Lower lobe of right lung (tissue), 2 donors: ENCODE measurements around the gene CTNNBL1. TPM values are rescaled to one million over a fixed set of nuclear protein-coding genes. Genes with fewer than 3 reads are reported as not detected.

Experiments used
- ATAC-seq, 2 donors: fragments of 200-7000 bp; cut with Tn5 transposase; one replicate each; pipeline ENCODE4 v1.9.1; 2020 to 2022; ENCODE audit warnings: mild to moderate bottlenecking in 2 of 2, moderate library complexity in 2 of 2
- DNase-seq: peaks from one replicate; pipeline ENCODE4 v3.0.0-alpha.2; 2020
- H3K27ac ChIP-seq: fragments of 200-600 bp; one replicate; pipeline ENCODE4 v1.8.0; 2022
- H3K27me3 ChIP-seq: fragments of 200-600 bp; one replicate; pipeline ENCODE4 v1.8.0; 2022; ENCODE audit warnings: low read depth
- H3K36me3 ChIP-seq: fragments of 200-600 bp; one replicate; pipeline ENCODE4 v1.8.0; 2022; ENCODE audit warnings: mild to moderate bottlenecking
- H3K4me1 ChIP-seq: fragments of 200-600 bp; one replicate; pipeline ENCODE4 v1.8.0; 2022
- H3K4me3 ChIP-seq: fragments of 200-600 bp; one replicate; pipeline ENCODE4 v1.8.0; 2022; ENCODE audit warnings: mild to moderate bottlenecking
- H3K9me3 ChIP-seq: fragments of 200-600 bp; one replicate; pipeline ENCODE4 v1.8.0; 2022
- intact Hi-C: fragments of 100-400 bp; cut with DNase I; formaldehyde crosslinking; loops from one replicate; pipeline ENCODE4 v1.11.0; 2022
- total RNA-seq: library from RNA; stranded (reverse); fragmentation: NEBNext Ultra II Directional; extraction: Animal tissue kit (Norgen Biotek cat#: 25700); gene quantifications from one replicate; pipeline ENCODE4 v1.2.1, GENCODE V29; 2021
- TF ChIP-seq, protein P1 (sequence below): fragments of 200-600 bp; IDR thresholded peaks from one replicate; pipeline ENCODE4 v1.8.0; 2022; ENCODE audit warnings: antibody characterized with exemption, mild to moderate bottlenecking
- donor health status: DM: no; HTN: yes; CAD: no; lungs with severe emphysema.

CTNNBL1 gene
- total RNA-seq, 1 donor from 2014 or later, result 52.3 TPM

DNA sequence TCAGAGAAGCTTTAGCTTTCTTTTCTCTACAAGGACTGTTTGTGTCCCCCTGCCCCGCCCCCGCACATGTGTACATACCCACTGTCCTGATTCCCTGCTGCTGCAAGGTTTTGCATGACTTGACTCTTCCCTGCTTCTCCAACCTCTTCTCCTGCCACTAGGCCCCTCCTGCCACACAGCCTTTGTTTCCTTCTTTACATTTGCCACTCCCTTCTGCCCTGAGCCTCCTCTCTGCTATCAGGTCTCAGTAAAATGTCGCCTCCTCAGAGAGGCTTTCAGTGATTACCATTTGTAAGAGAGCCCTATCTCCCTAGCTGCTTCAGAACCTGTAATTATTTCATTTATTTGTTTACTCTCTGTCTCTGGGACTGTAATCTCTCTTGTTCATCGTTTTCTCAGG is 152.7 kb downstream of the CTNNBL1 start:
- H3K36me3 ChIP-seq, result peaks cover 72% of the 10 kb centered on the region
- TF ChIP-seq, protein P1, sequence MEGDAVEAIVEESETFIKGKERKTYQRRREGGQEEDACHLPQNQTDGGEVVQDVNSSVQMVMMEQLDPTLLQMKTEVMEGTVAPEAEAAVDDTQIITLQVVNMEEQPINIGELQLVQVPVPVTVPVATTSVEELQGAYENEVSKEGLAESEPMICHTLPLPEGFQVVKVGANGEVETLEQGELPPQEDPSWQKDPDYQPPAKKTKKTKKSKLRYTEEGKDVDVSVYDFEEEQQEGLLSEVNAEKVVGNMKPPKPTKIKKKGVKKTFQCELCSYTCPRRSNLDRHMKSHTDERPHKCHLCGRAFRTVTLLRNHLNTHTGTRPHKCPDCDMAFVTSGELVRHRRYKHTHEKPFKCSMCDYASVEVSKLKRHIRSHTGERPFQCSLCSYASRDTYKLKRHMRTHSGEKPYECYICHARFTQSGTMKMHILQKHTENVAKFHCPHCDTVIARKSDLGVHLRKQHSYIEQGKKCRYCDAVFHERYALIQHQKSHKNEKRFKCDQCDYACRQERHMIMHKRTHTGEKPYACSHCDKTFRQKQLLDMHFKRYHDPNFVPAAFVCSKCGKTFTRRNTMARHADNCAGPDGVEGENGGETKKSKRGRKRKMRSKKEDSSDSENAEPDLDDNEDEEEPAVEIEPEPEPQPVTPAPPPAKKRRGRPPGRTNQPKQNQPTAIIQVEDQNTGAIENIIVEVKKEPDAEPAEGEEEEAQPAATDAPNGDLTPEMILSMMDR, result no peak

DNA sequence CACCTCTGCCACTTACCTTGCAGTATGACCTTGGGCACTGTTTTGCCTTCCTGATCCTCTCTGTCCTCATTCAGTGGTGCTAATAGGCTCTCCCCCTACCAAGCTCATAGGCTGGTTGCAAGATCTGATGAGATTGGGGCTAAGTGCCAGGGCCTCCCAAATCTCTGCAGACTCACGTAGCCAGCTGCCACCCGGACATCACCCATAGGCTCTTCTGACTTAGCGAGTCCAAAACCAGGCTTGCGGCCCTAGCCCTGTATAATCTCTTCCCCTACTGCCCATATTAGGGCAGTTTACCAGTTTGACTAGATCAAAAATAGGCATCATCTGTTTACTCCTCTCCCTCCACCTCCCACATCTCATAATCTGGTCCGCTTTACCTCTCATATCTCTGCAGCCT is 154.9 kb downstream of the CTNNBL1 start:
- no peak for DNase-seq

More for the DNA sequence above, 152.7 kb downstream of the CTNNBL1 start:
- H3K9me3 ChIP-seq, result no peaks in the 10 kb centered on the region
- intact Hi-C loops, result no loop called here
- ATAC-seq, result no peak
- no peak for DNase-seq
- H3K4me1 ChIP-seq, result no peaks in the 10 kb centered on the region
- no peak overlapping the region for H3K27ac ChIP-seq
- no peaks in the 10 kb centered on the region for H3K27me3 ChIP-seq
- no peak overlapping the region for H3K4me3 ChIP-seq

DNA sequence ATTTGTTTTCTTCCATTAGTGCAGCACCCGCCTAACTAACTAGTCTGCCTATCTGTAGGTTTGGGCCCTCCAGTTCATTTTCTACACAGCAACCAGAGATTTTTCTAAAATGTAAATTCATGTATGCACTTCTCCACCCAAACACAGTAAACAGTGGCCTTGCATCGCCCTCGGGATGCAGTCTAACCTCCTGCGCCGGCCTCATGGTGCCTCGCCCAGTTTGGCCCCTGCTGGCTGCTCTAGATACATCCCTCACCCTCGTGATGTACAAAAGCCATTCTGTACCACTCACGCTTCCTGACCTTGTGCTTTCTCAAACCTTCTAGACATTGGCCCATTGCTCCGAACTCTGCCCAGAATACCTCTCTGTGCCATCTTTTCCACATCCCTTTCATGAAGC is 155.3 kb downstream of the CTNNBL1 start:
- no peak overlapping the region for H3K27ac ChIP-seq
- H3K4me1 ChIP-seq, result no peaks in the 10 kb centered on the region
- TF ChIP-seq, protein P1, result no peak
- no peak overlapping the region for H3K4me3 ChIP-seq
- intact Hi-C loops, result no loop called here
- H3K27me3 ChIP-seq, result no peaks in the 10 kb centered on the region
- DNase-seq, result no peak
- H3K9me3 ChIP-seq, result no peaks in the 10 kb centered on the region
- H3K36me3 ChIP-seq, result peaks cover 71% of the 10 kb centered on the region
- no peak for ATAC-seq

More for the DNA sequence above, 154.9 kb downstream of the CTNNBL1 start:
- intact Hi-C loops, result no loop called here
- H3K4me1 ChIP-seq, result no peaks in the 10 kb centered on the region
- no peak overlapping the region for H3K4me3 ChIP-seq
- no peak overlapping the region for H3K27ac ChIP-seq
- peaks cover 71% of the 10 kb centered on the region for H3K36me3 ChIP-seq
- H3K9me3 ChIP-seq, result no peaks in the 10 kb centered on the region
- no peaks in the 10 kb centered on the region for H3K27me3 ChIP-seq
- no peak for ATAC-seq
- TF ChIP-seq, protein P1, result no peak

DNA sequence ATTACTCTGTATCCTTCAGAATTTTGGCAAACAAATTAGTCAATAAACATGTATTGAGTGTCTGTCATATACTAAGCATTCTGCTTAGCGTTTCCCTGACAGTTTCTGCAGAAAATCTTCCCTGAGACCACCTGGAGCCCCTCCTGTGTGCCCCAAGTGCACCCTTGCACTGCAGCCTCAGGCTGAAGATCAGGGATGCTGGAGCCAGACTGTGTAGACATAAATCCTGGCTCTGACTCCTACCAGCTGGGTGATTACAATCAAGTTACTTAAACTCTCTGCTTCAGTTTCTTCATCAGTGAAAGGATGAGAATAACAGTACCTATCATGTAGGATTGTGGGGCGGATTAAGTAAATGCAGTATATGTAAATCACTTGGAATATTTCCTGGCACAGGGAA is 155.7 kb downstream of the CTNNBL1 start:
- Histone ChIP-seq H3K27ac (no peak overlapping the region), H3K4me3 (no peak overlapping the region), H3K4me1 (no peaks in the 10 kb centered on the region), H3K9me3 (no peaks in the 10 kb centered on the region), H3K36me3 (peaks cover 71% of the 10 kb centered on the region), H3K27me3 (no peaks in the 10 kb centered on the region)
- ATAC-seq (no peak), DNase-seq (no peak)
- intact Hi-C loops, result no loop called here
- TF ChIP-seq, protein P1, result no peak

DNA sequence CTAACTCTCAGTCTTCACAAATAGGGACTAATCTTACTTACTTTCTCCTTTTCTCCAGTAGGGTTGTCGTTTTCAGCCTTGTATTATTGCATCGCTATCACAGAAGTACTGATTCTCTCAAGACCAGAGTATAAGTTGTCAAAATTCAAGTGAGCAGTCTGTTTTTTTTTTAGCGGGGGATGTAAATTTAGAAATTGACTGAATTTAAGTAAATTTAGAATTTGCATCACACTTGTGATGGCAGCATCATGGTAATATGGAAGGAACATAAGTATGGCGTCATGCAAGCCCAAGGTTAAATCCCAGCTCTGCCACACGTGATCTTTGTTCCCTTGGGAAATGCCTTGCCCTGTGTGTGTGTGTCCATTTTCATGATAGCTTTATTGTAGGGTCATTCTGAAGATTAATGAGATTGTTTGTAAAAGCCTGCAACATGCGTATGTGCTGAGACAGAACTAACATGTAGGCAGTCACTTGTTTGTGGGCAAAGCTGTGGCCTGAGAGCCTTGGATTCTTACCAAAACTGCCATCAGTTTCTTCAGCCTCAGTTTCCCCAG is 156.3 kb downstream of the CTNNBL1 start:
- Histone ChIP-seq H3K36me3 (peaks cover 66% of the 10 kb centered on the region), H3K27me3 (no peaks in the 10 kb centered on the region), H3K4me1 (no peaks in the 10 kb centered on the region), H3K9me3 (no peaks in the 10 kb centered on the region), H3K27ac (no peak overlapping the region), H3K4me3 (no peak overlapping the region)
- intact Hi-C loops, result no loop called here
- DNase-seq (no peak), ATAC-seq (no peak)
- TF ChIP-seq, protein P1, result no peak
